GM12801 (cell line): ENCODE measurements around the gene FGF23.

ENCODE experiments used
- CTCF ChIP-seq: IDR thresholded peaks from one replicate; pipeline ENCODE4 v1.5.1; 2011; ENCODE audit warnings: control low read depth; ENCODE audit not compliant: insufficient read length; ENCODE audit errors: extremely low read depth

Gene FGF23

GRCh38 chr12:4383304-4383865 is 3.9 kb upstream of the FGF23 start:
- no peak for TF ChIP-seq CTCF

- no peak for TF ChIP-seq CTCF
Measured at GRCh38 chr12:4380332-4380731, 820 bp upstream of the FGF23 start.

- no peak for TF ChIP-seq CTCF
Measured at GRCh38 chr12:4378772-4379171, 740 bp downstream of the FGF23 start.

GRCh38 chr12:4375449-4375848 is 4.1 kb downstream of the FGF23 start:
- no peak for TF ChIP-seq CTCF

GRCh38 chr12:4372653-4373052 is 6.9 kb downstream of the FGF23 start:
- no peak for TF ChIP-seq CTCF

GRCh38 chr12:4370265-4370664 is 9.2 kb downstream of the FGF23 start:
- TF ChIP-seq CTCF = no peak

GRCh38 chr12:4369548-4369947 is 10.0 kb downstream of the FGF23 start:
- no peak for TF ChIP-seq CTCF
